Kidney epithelial cell (primary cell): ENCODE data around the gene TNS4. TPM values are rescaled to one million over a fixed set of nuclear protein-coding genes. Genes with fewer than 3 reads are reported as not detected.

Experiments used
- DNase-seq: peaks from one replicate; pipeline ENCODE4 v3.0.0-alpha.2; 2010; ENCODE audit warnings: low read depth
- H3K27me3 ChIP-seq: 2 replicates; pipeline ENCODE4 v1.6.0; 2011; ENCODE audit warnings: low read length; ENCODE audit not compliant: control insufficient read depth, insufficient read depth
- H3K36me3 ChIP-seq: 2 replicates; pipeline ENCODE4 v1.5.1; 2011; ENCODE audit warnings: low read length; ENCODE audit not compliant: control insufficient read depth, insufficient read depth
- H3K4me3 ChIP-seq: 2 replicates; pipeline ENCODE4 v1.5.1; 2011; ENCODE audit warnings: low read depth, mild to moderate bottlenecking, control low read depth, low read length
- total RNA-seq: library from RNA; depleted of rRNA; stranded (reverse); fragments of >200 nt; gene quantifications from 2 replicates; pipeline ENCODE4 v1.2.3, GENCODE V29; 2015
- TF ChIP-seq, protein P1 (sequence below): IDR thresholded peaks from 2 replicates; pipeline ENCODE4 v1.5.1; 2011; ENCODE audit warnings: mild to moderate bottlenecking, moderate library complexity, low read length, control low read depth, inconsistent platforms; ENCODE audit not compliant: insufficient read depth, poor library complexity, severe bottlenecking

Gene TNS4
- total RNA-seq, 1 donor from 2014 or later = not detected

DNA sequence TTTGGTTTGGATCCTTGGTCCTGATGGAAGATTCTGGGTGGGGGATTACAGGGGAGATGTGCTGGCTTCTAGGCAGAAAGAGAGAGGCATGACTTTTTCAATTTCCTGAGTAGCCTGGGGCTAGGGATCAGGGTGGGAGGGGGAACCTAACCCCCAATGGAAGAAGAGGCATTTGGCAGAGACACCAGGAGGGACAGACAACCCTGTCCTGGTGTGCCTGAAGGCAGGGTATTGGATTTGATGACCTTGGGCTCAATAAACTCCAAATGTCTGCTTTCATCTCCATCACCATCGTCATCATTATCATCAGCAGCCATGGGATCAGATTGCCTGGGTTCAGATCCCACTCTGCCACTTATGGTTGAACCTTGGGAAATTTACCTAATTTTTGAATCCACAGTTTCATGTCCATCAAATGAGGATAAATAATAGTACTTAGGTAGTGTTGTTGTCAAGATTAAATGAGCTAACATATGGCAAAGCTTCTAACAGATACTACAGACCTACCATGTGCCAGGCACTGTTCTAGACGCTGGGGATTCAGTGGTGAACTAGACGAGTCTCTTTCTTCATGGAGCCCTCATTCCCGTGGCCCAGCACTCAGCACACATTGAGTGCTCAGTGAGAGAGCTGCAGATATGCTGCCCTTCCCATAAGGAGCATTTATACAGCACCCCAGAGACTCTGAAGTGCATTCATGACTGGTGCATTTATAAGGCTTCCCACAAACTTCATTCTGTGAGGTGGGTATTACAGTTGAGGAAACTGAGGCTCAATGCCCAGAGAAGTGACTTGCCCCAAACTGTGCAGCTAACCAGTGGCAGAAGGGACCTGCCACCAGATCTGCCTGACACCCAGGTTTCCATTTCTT, 31.4 kb downstream of the TNS4 start:
- H3K36me3 ChIP-seq = no peaks in the 10 kb centered on the region
- TF ChIP-seq, protein P1, sequence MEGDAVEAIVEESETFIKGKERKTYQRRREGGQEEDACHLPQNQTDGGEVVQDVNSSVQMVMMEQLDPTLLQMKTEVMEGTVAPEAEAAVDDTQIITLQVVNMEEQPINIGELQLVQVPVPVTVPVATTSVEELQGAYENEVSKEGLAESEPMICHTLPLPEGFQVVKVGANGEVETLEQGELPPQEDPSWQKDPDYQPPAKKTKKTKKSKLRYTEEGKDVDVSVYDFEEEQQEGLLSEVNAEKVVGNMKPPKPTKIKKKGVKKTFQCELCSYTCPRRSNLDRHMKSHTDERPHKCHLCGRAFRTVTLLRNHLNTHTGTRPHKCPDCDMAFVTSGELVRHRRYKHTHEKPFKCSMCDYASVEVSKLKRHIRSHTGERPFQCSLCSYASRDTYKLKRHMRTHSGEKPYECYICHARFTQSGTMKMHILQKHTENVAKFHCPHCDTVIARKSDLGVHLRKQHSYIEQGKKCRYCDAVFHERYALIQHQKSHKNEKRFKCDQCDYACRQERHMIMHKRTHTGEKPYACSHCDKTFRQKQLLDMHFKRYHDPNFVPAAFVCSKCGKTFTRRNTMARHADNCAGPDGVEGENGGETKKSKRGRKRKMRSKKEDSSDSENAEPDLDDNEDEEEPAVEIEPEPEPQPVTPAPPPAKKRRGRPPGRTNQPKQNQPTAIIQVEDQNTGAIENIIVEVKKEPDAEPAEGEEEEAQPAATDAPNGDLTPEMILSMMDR = no peak
- no peak for DNase-seq
- no peak overlapping the region for H3K4me3 ChIP-seq
- H3K27me3 ChIP-seq = no peaks in the 10 kb centered on the region

DNA sequence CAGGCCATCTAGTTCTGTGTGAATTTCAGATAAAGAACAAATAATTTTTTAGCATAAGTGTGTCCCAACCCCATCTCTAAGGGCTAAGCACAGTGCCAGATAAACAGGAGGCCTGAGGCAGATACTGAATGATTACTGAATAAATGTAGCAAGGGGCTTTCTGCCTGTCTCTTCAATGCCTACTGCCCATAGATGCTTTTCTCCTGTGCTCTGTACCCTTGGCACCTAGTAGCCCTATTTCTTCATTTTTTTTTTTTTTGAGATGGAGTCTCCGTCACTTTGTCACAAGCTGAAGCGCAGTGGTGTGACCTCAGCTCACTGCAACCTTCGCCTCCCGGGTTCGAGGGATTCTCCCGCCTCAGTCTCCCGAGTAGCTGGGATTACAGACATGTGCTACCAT, 32.9 kb downstream of the TNS4 start:
- TF ChIP-seq, protein P1 = no peak
- no peak for DNase-seq
- H3K4me3 ChIP-seq = no peak overlapping the region
- no peaks in the 10 kb centered on the region for H3K27me3 ChIP-seq
- no peaks in the 10 kb centered on the region for H3K36me3 ChIP-seq

DNA sequence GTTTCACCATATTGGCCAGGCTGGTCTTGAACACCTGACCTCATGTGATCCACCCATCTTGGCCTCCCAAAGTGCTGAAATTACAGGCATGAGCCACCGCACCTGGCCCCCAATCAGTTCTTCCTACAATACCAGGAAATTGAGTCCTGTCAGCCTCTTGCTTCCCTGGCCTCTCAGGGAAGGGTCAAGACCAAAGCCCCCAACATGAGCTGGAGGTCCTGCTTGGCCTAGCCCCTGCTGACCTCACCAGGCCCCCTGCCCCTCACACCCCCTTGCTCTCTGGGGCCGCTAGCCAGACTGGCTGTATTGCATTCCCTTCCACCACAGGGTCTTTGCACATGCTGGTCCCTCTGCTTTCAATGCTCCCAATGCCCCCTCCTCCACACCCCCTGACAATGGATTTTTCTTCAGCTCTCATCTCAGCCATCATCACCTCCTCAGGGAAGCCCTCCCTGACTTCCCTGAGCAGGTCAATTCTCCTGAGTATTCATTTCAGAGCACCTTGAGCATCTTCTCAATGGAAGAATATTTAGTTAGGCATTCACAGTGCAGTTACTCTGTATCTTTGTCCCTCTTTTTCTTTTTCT, 34.0 kb downstream of the TNS4 start:
- Histone ChIP-seq H3K36me3 (no peaks in the 10 kb centered on the region), H3K27me3 (no peaks in the 10 kb centered on the region), H3K4me3 (no peak overlapping the region)
- DNase-seq = no peak
- TF ChIP-seq, protein P1 = no peak

DNA sequence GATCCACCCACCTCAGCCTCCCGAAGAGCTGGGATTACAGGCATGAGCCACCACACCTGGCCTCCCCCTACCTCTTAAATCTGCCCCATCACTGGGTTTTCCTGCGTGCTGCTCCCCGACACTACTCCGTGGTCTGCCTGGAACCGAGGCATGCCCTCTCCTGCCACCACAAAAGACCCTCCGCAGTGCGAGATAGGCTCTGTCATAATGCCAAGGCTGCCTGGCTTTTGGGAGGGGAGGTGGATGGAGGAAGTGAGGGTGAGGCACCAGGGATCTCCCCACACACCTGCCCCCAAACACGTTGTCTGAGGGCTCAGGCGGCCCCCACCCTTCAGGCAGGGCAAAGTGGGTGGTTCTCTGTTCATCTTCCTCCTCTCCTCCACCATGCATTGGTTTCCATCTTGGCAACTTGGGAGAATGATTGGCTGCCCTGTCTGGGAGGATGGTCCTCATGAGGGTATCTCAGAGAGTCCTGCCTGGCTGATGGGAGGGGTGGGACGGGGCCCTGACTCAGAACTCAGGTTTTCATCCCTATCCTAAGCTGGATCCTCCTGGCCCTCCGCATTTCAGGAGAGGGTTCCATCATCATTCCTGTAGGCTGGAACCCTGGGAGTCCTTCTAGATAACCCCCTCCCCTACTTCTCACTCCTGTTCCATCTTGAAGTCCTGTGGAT, 35.0 kb downstream of the TNS4 start:
- H3K27me3 ChIP-seq = no peaks in the 10 kb centered on the region
- no peak for DNase-seq
- TF ChIP-seq, protein P1 = no peak

DNA sequence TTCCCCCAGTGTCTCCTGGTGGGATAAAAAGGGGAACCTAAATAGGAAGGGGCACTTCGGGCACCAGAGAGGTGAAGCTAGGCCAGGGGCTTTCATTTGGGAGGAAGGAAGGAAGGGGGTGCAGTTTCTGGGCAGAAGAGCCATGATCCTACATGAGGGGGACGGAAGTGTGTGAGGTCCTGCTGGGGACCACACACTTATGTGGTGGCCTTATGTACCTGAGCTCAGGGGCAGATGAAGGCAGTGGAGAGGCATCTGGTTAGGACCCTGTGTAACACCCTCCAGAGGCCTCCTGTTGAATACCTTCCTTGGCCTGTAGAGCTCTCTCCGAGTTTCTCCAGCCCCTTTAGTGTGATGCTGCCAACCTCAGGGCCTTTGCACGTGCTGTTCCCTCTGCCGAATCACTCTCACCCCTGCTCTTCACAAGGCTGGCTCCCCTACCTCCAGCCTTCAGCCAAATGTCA, 37.0 kb downstream of the TNS4 start:
- Histone ChIP-seq H3K4me3 (no peak overlapping the region), H3K27me3 (no peaks in the 10 kb centered on the region), H3K36me3 (no peaks in the 10 kb centered on the region)
- TF ChIP-seq, protein P1 = no peak
- DNase-seq = no peak

More for the DNA sequence above, 35.0 kb downstream of the TNS4 start:
- no peaks in the 10 kb centered on the region for H3K36me3 ChIP-seq
- no peak overlapping the region for H3K4me3 ChIP-seq
